Neuronal stem cell (in vitro differentiated cells): ENCODE measurements around the gene BCL2L15.

ENCODE experiments used
- DNase-seq: peaks from one replicate; pipeline ENCODE4 v3.0.0-alpha.2; 2013; ENCODE audit warnings: low spot score
- H2AFZ ChIP-seq: one replicate; pipeline ENCODE4 v1.6.1; 2013; ENCODE audit warnings: mild to moderate bottlenecking, low read length, inconsistent platforms
- H2AK5ac ChIP-seq: 2 replicates; pipeline ENCODE4 v1.6.1; 2013; ENCODE audit warnings: low read depth, mild to moderate bottlenecking, inconsistent platforms, low read length, moderate library complexity, mixed read lengths
- H2BK120ac ChIP-seq: 2 replicates; pipeline ENCODE4 v1.6.1; 2013; ENCODE audit warnings: low read depth, mild to moderate bottlenecking, inconsistent platforms, low read length, moderate library complexity, mixed read lengths
- H2BK12ac ChIP-seq: one replicate; pipeline ENCODE4 v1.6.1; 2013; ENCODE audit warnings: low read length, inconsistent platforms
- H2BK15ac ChIP-seq: 2 replicates; pipeline ENCODE4 v1.6.1; 2013; ENCODE audit warnings: mild to moderate bottlenecking, low read length, inconsistent platforms, mixed read lengths
- H2BK5ac ChIP-seq: one replicate; pipeline ENCODE4 v1.6.1; 2013; ENCODE audit warnings: inconsistent platforms, mild to moderate bottlenecking, low read length, moderate library complexity
- H3K14ac ChIP-seq: one replicate; pipeline ENCODE4 v1.6.1; 2013; ENCODE audit warnings: low read length, inconsistent platforms
- H3K18ac ChIP-seq: 2 replicates; pipeline ENCODE4 v1.6.1; 2013; ENCODE audit warnings: low read length, inconsistent platforms
- H3K23ac ChIP-seq: 2 replicates; pipeline ENCODE4 v1.6.1; 2013; ENCODE audit warnings: low read depth, mild to moderate bottlenecking, mixed read lengths, low read length, inconsistent platforms; ENCODE audit not compliant: poor library complexity
- H3K27ac ChIP-seq: replicated peaks from 3 replicates; pipeline ENCODE4 v1.5.1; 2013; ENCODE audit warnings: low read length, inconsistent platforms
- H3K27me3 ChIP-seq, 3 experiments: 2 replicates each; pipeline ENCODE4 v1.6.1; 2013; ENCODE audit warnings: low read length in 3 of 3, mild to moderate bottlenecking in 2 of 3, inconsistent platforms in 1 of 3, low read depth in 1 of 3, mixed read lengths in 1 of 3, moderate library complexity in 1 of 3; ENCODE audit not compliant: control insufficient read depth in 3 of 3, insufficient read depth in 3 of 3
- H3K36me3 ChIP-seq, 2 donors: replicated peaks in 1 of 2; 2 replicates each; pipeline ENCODE4 v1.6.1; 2013; ENCODE audit warnings: low read length in 2 of 2; ENCODE audit not compliant: control insufficient read depth in 2 of 2, insufficient read depth in 2 of 2
- H3K4ac ChIP-seq: 2 replicates; pipeline ENCODE4 v1.6.1; 2013; ENCODE audit warnings: inconsistent platforms, mild to moderate bottlenecking, low read length, moderate library complexity
- H3K4me1 ChIP-seq, 2 donors: 1 replicate in 1 of 2; 2 replicates in 1 of 2; pipeline ENCODE4 v1.6.1; 2013; ENCODE audit warnings: low read length in 2 of 2, low read depth in 1 of 2; ENCODE audit not compliant: control insufficient read depth in 2 of 2, insufficient read depth in 1 of 2
- H3K4me2 ChIP-seq: one replicate; pipeline ENCODE4 v1.6.1; 2013; ENCODE audit warnings: mild to moderate bottlenecking, low read length, inconsistent platforms; ENCODE audit not compliant: insufficient read depth, poor library complexity, severe bottlenecking
- H3K4me3 ChIP-seq, 2 donors: 2 replicates each; pipeline ENCODE4 v1.5.1; 2013; ENCODE audit warnings: low read length in 2 of 2, mild to moderate bottlenecking in 2 of 2, inconsistent platforms in 1 of 2, moderate library complexity in 1 of 2
- H3K79me1 ChIP-seq: one replicate; pipeline ENCODE4 v1.6.1; 2013; ENCODE audit warnings: low read depth, mild to moderate bottlenecking, inconsistent platforms, low read length, moderate library complexity
- H3K9ac ChIP-seq: one replicate; pipeline ENCODE4 v1.6.1; 2013; ENCODE audit warnings: mild to moderate bottlenecking, low read depth, low read length, inconsistent platforms; ENCODE audit not compliant: poor library complexity
- H3K9me3 ChIP-seq, 2 donors: replicated peaks in 1 of 2; 2 replicates each; pipeline versions ENCODE3 to v1.6.1; 2013; ENCODE audit warnings: low read length in 2 of 2, mild to moderate bottlenecking in 2 of 2, inconsistent platforms in 1 of 2, low read depth in 1 of 2, mixed read lengths in 1 of 2, moderate library complexity in 1 of 2; ENCODE audit not compliant: control insufficient read depth in 2 of 2, insufficient read depth in 1 of 2
- H4K8ac ChIP-seq: one replicate; pipeline ENCODE4 v1.6.1; 2013; ENCODE audit warnings: low read depth, mild to moderate bottlenecking, inconsistent platforms, low read length, moderate library complexity
- H4K91ac ChIP-seq: one replicate; pipeline ENCODE4 v1.6.1; 2013; ENCODE audit warnings: low read length, low read depth, mild to moderate bottlenecking, inconsistent platforms; ENCODE audit not compliant: poor library complexity
- WGBS, 2 donors: extraction: QIAGEN DNeasy Blood & Tissue Kit; methylation state at CpG; one replicate each; pipeline ENCODE4 v1.1.7; 2013; ENCODE audit warnings: missing lambda C conversion rate in 2 of 2, mixed read lengths in 1 of 2; ENCODE audit not compliant: insufficient read length in 2 of 2, insufficient replicate concordance in 1 of 2; ENCODE audit errors: extremely low coverage in 2 of 2; 5-methylcytosine and 5-hydroxymethylcytosine counted together

The BCL2L15 gene

GRCh38 chr1:113890816-113891215 is 3.4 kb upstream of the BCL2L15 start:
- Histone ChIP-seq H2BK120ac (no peak overlapping the region), H2BK5ac (no peak overlapping the region), H2BK12ac (no peak overlapping the region), H3K4me3 (no peak overlapping the region), H3K36me3 (peaks cover 0 to 18% of the 10 kb centered on the region in 2 donors), H2AFZ (no peak overlapping the region), H3K23ac (no peak overlapping the region), H3K27me3 (no peaks in the 10 kb centered on the region), H3K79me1 (no peaks in the 10 kb centered on the region), H4K8ac (no peak overlapping the region), H3K4me2 (no peak overlapping the region), H3K27ac (no peak overlapping the region), H2AK5ac (no peak overlapping the region), H3K18ac (no peak overlapping the region), H2BK15ac (no peak overlapping the region), H3K9ac (no peak overlapping the region), H4K91ac (no peak overlapping the region), H3K9me3 (no peaks in the 10 kb centered on the region), H3K4ac (no peak overlapping the region), H3K4me1 (no peaks in the 10 kb centered on the region), H3K14ac (no peak overlapping the region)
- WGBS, 2 donors = no CpG with 5 or more reads among the region's 2 CpGs
- no peak for DNase-seq

- no peak overlapping the region for H2BK120ac ChIP-seq
- DNase-seq = no peak
- H4K8ac ChIP-seq = no peak overlapping the region
- no peak overlapping the region for H3K4me3 ChIP-seq
- H2BK5ac ChIP-seq = no peak overlapping the region
- no peak overlapping the region for H3K23ac ChIP-seq
- H3K79me1 ChIP-seq = no peaks in the 10 kb centered on the region
- H2AK5ac ChIP-seq = no peak overlapping the region
- peaks cover 0 to under 1% of the 10 kb centered on the region in 2 donors for H3K4me1 ChIP-seq
- no peak overlapping the region for H3K18ac ChIP-seq
- H2BK15ac ChIP-seq = no peak overlapping the region
- no peaks in the 10 kb centered on the region for H3K9me3 ChIP-seq
- H3K36me3 ChIP-seq = no peaks in the 10 kb centered on the region
- H3K4me2 ChIP-seq = no peak overlapping the region
- no peak overlapping the region for H4K91ac ChIP-seq
- H2BK12ac ChIP-seq = no peak overlapping the region
- H3K27me3 ChIP-seq = no peaks in the 10 kb centered on the region
- H2AFZ ChIP-seq = no peak overlapping the region
- H3K4ac ChIP-seq = no peak overlapping the region
- WGBS, 2 donors = no CpG with 5 or more reads among the region's 17 CpGs
- no peak overlapping the region for H3K9ac ChIP-seq
- no peak overlapping the region for H3K27ac ChIP-seq
- no peak overlapping the region for H3K14ac ChIP-seq
Measured at GRCh38 chr1:113886417-113887401, 672 bp downstream of the BCL2L15 start.

- Histone ChIP-seq H3K79me1 (no peaks in the 10 kb centered on the region), H3K9me3 (no peaks in the 10 kb centered on the region), H3K4me2 (no peak overlapping the region), H3K23ac (no peak overlapping the region), H3K9ac (no peak overlapping the region), H2BK12ac (no peak overlapping the region), H3K27me3 (no peaks in the 10 kb centered on the region), H3K14ac (no peak overlapping the region), H2AK5ac (no peak overlapping the region), H4K91ac (no peak overlapping the region), H3K36me3 (no peaks in the 10 kb centered on the region), H2BK120ac (no peak overlapping the region), H3K18ac (no peak overlapping the region), H2BK15ac (no peak overlapping the region), H3K27ac (no peak overlapping the region), H4K8ac (no peak overlapping the region), H3K4me1 (peaks cover 0 to 4% of the 10 kb centered on the region in 2 donors), H3K4ac (no peak overlapping the region), H3K4me3 (no peak overlapping the region), H2BK5ac (no peak overlapping the region), H2AFZ (peak overlapping the region; percentile 35)
- WGBS, 2 donors = no CpG with 5 or more reads among the region's 2 CpGs
- no peak for DNase-seq
Measured at GRCh38 chr1:113881661-113882060, 5.7 kb downstream of the BCL2L15 start.

DNA sequence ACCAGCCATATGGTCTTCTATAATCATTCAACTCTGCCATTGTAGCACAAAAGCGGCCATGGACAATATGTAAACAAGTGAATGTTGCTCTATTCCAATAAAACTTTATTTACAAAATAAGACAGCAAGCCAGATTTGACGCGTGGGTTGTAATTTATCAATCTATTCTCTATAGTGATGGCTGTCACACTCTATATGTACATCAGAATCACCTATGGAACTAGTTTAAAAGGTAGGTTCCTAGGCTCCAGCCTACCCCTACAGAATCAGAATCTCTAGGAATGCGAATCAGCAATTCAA is 7.7 kb downstream of the BCL2L15 start:
- H3K4ac ChIP-seq = no peak overlapping the region
- no peaks in the 10 kb centered on the region for H3K79me1 ChIP-seq
- H3K9ac ChIP-seq = no peak overlapping the region
- no peak overlapping the region for H3K27ac ChIP-seq
- WGBS, 2 donors = no CpG with 5 or more reads among the region's 4 CpGs
- H2BK12ac ChIP-seq = no peak overlapping the region
- H3K4me2 ChIP-seq = no peak overlapping the region
- no peak overlapping the region for H2BK120ac ChIP-seq
- H3K14ac ChIP-seq = no peak overlapping the region
- H3K9me3 ChIP-seq = no peaks in the 10 kb centered on the region
- H2AK5ac ChIP-seq = no peak overlapping the region
- DNase-seq = no peak
- no peak overlapping the region for H2BK15ac ChIP-seq
- H3K4me1 ChIP-seq = peaks cover 0 to 4% of the 10 kb centered on the region in 2 donors
- no peak overlapping the region for H3K4me3 ChIP-seq
- H4K8ac ChIP-seq = no peak overlapping the region
- no peak overlapping the region for H2BK5ac ChIP-seq
- no peak overlapping the region for H3K23ac ChIP-seq
- no peak overlapping the region for H4K91ac ChIP-seq
- no peaks in the 10 kb centered on the region for H3K27me3 ChIP-seq
- no peak overlapping the region for H3K18ac ChIP-seq
- no peak overlapping the region for H2AFZ ChIP-seq
- H3K36me3 ChIP-seq = no peaks in the 10 kb centered on the region
